ENCODE measurements around the gene CORO6. TPM values are rescaled to one million over a fixed set of nuclear protein-coding genes. Genes with fewer than 3 reads are reported as not detected.

Gene CORO6
- total and polyA plus RNA-seq, 2 experiments from 2014 or later = 2.6 to 5.2 TPM

- Histone ChIP-seq H3K36me3 (ENCODE audit: insufficient read depth) (no peaks in the 10 kb centered on the region; the same call in 1 of the 2 replicates), H4K20me1 (replicated peaks; ENCODE audit: insufficient read depth) (no peaks in the 10 kb centered on the region; the same call in 1 of the 2 replicates)
Observed at GRCh38 chr17:29573558-29573869, 49.2 kb downstream of the CORO6 start.

More at GRCh38 chr17:29573558-29573869, 49.2 kb downstream of the CORO6 start:
- Histone ChIP-seq H3K79me2 (replicated peaks; ENCODE audit: insufficient read depth) (no peaks in the 10 kb centered on the region), H3F3A (replicated peaks; ENCODE audit: low read depth) (peaks cover 18% of the 10 kb centered on the region), H3K4me1 (ENCODE audit: insufficient read depth) (peaks cover 5% of the 10 kb centered on the region; the same call in 1 of the 2 replicates), H2AFZ (no peak overlapping the region), H3K4me2 (no peak overlapping the region; the same call in 1 of the 2 replicates), H3K4me3 (no peak overlapping the region), H3K9me2 (ENCODE audit: insufficient read depth) (no peaks in the 10 kb centered on the region), H3K27ac (ENCODE audit: low read depth) (no peak overlapping the region), H3K27me3 (ENCODE audit: insufficient read depth) (peaks cover 19% of the 10 kb centered on the region; the same call in 1 of the 2 replicates)
- ATAC-seq (no peak), DNase-seq (ENCODE audit: low spot score) (no peak)
- Mint-ChIP-seq H3K4me1 (peaks cover 15% of the 10 kb centered on the region; the same call in 2 of the 3 replicates), H3K4me3 (peak overlapping the region; percentile 55; the same call in 1 of the 3 replicates), H3K9me3 (no peaks in the 10 kb centered on the region), H3K36me3 (ENCODE audit: low read depth) (peaks cover 15% of the 10 kb centered on the region), H3K27ac (no peak overlapping the region), H3K27me3 (ENCODE audit: insufficient read depth, low read depth, poor library complexity) (peaks cover 21% of the 10 kb centered on the region)
- no peak for TF ChIP-seq REST (IDR thresholded peaks at IDR 0.05; ENCODE audit: unreplicated experiment)
- TF ChIP-seq ZNF331 (CRISPR knock-in tag; IDR thresholded peaks at IDR 0.05; ENCODE audit: low read depth) = no peak
- TF ChIP-seq POLR2AphosphoS5 (IDR thresholded peaks at IDR 0.05; ENCODE audit: low read depth) = 0 out of 2 replicates have a peak, but pooled peaks have one; percentile 20
- no peak for TF ChIP-seq CTCF (conservative IDR thresholded peaks at IDR 0.05; ENCODE audit: low read depth in 2 of 2)
